ENCODE measurements around the gene IVD. TPM values are rescaled to one million over a fixed set of nuclear protein-coding genes. Genes with fewer than 3 reads are reported as not detected.
A peak's percentile ranks its signal among the peaks of the same experiment; 100 is the strongest.

Gene IVD
- total and polyA plus RNA-seq, 9 of the 15 experiments (the other 6 are each of a cell fraction or from before 2014, with no cell fraction given): 0.15 to 4.5 (median 2.4) TPM

DNA sequence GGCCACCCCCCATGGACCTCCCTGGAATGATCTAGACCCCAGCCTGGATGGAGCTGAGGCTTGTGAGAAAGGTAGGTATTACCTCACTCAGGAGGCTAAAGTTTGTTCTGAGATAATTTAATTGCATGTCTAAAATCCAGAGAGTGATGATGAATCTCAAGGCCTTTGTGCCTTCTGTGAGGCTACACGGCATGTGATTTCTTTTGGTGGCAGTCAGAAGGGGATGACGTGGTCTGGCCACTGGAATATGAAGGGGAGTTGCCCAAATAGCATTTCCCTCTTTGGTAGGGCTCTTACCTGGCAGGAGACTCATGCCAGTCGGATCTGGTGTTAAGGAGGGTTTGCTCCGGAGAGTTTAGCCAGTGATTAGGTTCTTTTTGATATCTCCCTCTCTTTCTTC, 37.7 kb downstream of the IVD start:
- DNase-seq (ENCODE audit: extremely low read depth in 1 of 4, low spot score in 3 of 4): no peak
- CTCF ChIA-PET (ENCODE audit: low intra/inter-chr PET ratio): interaction anchor here (0.6 kb wide), 1 partner anchor 109 kb away, joined by 3 read pairs; no protein-coding TSS in a partner anchor
- Histone ChIP-seq H3K4me1 (replicated peaks in 1 of 2; ENCODE audit: control insufficient read depth in 2 of 2, insufficient read depth in 2 of 2, low read length in 2 of 2) (peaks cover 32 to 47% of the 10 kb centered on the region in 2 experiments), H3K4me3 (no peak overlapping the region), H3K9me3 (replicated peaks; ENCODE audit: control insufficient read depth, insufficient read depth, low read depth, low read length) (no peaks in the 10 kb centered on the region), H3K4me2 (ENCODE audit: insufficient read depth, low read length) (peak overlapping the region; percentile 52), H3K9ac (ENCODE audit: insufficient read depth in 1 of 2, low read depth in 2 of 2, low read length in 2 of 2) (peak overlapping the region; percentile 30 to 64; a peak in 2 of 4 replicates), H3K27me3 (ENCODE audit: control insufficient read depth in 2 of 2, insufficient read depth in 2 of 2, low read length in 2 of 2) (no peaks in the 10 kb centered on the region), H3K36me3 (ENCODE audit: control insufficient read depth, insufficient read depth, low read length) (peaks cover 30% of the 10 kb centered on the region; the same call in 2 of the 3 replicates), H3K27ac (ENCODE audit: extremely low read depth, low read depth, low read length) (no peak overlapping the region), H3K79me2 (ENCODE audit: control insufficient read depth, insufficient read depth, low read length) (peaks cover 89% of the 10 kb centered on the region), H2AFZ (ENCODE audit: low read depth, low read length) (no peak overlapping the region), H3K9me1 (ENCODE audit: control insufficient read depth, insufficient read depth, low read length) (peaks cover 4% of the 10 kb centered on the region), H4K20me1 (replicated peaks; ENCODE audit: control insufficient read depth, insufficient read depth, low read length) (peaks cover 33% of the 10 kb centered on the region)
- FAIRE-seq: no peak
- no TSS peak for BruUV-seq (replicated peaks)
- WGBS (ENCODE audit: insufficient coverage, low coverage, missing lambda C conversion rate): 50% methylated on average over 4 of the region's 4 CpGs
- ATAC-seq: no peak
- POLR2A ChIA-PET: interaction anchor here (0.5 to 8.4 kb wide), 7 partner anchors 10 to 313 kb away, joined by 3 to 89 read pairs (median 3); no protein-coding TSS in a partner anchor
- no peak for TF ChIP-seq FUS (optimal IDR thresholded peaks at IDR 0.05; ENCODE audit: low read depth, low read length)
- TF ChIP-seq, protein P1, sequence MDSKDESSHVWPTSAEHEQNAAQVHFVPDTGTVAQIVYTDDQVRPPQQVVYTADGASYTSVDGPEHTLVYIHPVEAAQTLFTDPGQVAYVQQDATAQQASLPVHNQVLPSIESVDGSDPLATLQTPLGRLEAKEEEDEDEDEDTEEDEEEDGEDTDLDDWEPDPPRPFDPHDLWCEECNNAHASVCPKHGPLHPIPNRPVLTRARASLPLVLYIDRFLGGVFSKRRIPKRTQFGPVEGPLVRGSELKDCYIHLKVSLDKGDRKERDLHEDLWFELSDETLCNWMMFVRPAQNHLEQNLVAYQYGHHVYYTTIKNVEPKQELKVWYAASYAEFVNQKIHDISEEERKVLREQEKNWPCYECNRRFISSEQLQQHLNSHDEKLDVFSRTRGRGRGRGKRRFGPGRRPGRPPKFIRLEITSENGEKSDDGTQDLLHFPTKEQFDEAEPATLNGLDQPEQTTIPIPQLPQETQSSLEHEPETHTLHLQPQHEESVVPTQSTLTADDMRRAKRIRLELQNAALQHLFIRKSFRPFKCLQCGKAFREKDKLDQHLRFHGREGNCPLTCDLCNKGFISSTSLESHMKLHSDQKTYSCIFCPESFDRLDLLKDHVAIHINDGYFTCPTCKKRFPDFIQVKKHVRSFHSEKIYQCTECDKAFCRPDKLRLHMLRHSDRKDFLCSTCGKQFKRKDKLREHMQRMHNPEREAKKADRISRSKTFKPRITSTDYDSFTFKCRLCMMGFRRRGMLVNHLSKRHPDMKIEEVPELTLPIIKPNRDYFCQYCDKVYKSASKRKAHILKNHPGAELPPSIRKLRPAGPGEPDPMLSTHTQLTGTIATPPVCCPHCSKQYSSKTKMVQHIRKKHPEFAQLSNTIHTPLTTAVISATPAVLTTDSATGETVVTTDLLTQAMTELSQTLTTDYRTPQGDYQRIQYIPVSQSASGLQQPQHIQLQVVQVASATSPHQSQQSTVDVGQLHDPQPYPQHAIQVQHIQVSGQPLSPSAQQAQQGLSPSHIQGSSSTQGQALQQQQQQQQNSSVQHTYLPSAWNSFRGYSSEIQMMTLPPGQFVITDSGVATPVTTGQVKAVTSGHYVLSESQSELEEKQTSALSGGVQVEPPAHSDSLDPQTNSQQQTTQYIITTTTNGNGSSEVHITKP (IDR thresholded peaks at IDR 0.05; ENCODE audit: partially characterized antibody): peak; percentile 24
- intact Hi-C loops (cut with micrococcal nuclease) (loop anchor here (5.0 kb wide), 1 partner anchor 64 kb away; no protein-coding TSS in a partner anchor), in situ Hi-C loops (cut with MboI) (no loop called here)
